Kidney epithelial cell (primary cell): ENCODE results near the gene RBM23. TPM values are rescaled to one million over a fixed set of nuclear protein-coding genes. Genes with fewer than 3 reads are reported as not detected.

Source experiments
- DNase-seq: peaks from one replicate; pipeline ENCODE4 v3.0.0-alpha.2; 2010; ENCODE audit warnings: low read depth
- H3K27me3 ChIP-seq: 2 replicates; pipeline ENCODE4 v1.6.0; 2011; ENCODE audit warnings: low read length; ENCODE audit not compliant: control insufficient read depth, insufficient read depth
- H3K36me3 ChIP-seq: 2 replicates; pipeline ENCODE4 v1.5.1; 2011; ENCODE audit warnings: low read length; ENCODE audit not compliant: control insufficient read depth, insufficient read depth
- H3K4me3 ChIP-seq: 2 replicates; pipeline ENCODE4 v1.5.1; 2011; ENCODE audit warnings: low read depth, mild to moderate bottlenecking, control low read depth, low read length
- CTCF ChIP-seq: IDR thresholded peaks from 2 replicates; pipeline ENCODE4 v1.5.1; 2011; ENCODE audit warnings: mild to moderate bottlenecking, moderate library complexity, low read length, control low read depth, inconsistent platforms; ENCODE audit not compliant: insufficient read depth, poor library complexity, severe bottlenecking
- total RNA-seq: library from RNA; depleted of rRNA; stranded (reverse); fragments of >200 nt; gene quantifications from 2 replicates; pipeline ENCODE4 v1.2.3, GENCODE V29; 2015

RBM23 gene
- total RNA-seq, 1 donor from 2014 or later = 146 TPM

GRCh38 chr14:22884076-22884737, 34.7 kb downstream of the RBM23 start:
- no peak for DNase-seq
- Histone ChIP-seq H3K36me3 (no peaks in the 10 kb centered on the region), H3K27me3 (no peaks in the 10 kb centered on the region), H3K4me3 (no peak overlapping the region)
- no peak for TF ChIP-seq CTCF

- TF ChIP-seq CTCF = no peak
- no peak within 1 kb of the TSS for H3K4me3 ChIP-seq
- DNase-seq = no peak
Measured at GRCh38 chr14:22883173-22883976, 35.6 kb downstream of the RBM23 start, which contains the start of gene REM2. TSS of gene REM2 (plus strand) at chr14:22883222. CDS start at chr14:22883288, 66 bp downstream.

GRCh38 chr14:22882529-22883172, 36.3 kb downstream of the RBM23 start:
- no peak overlapping the region for H3K4me3 ChIP-seq
- no peak for DNase-seq
- no peak for TF ChIP-seq CTCF

More at GRCh38 chr14:22883173-22883976, 35.6 kb downstream of the RBM23 start, which contains the start of gene REM2:
- peaks cover 1% of the 10 kb centered on the region for H3K36me3 ChIP-seq
- no peaks in the 10 kb centered on the region for H3K27me3 ChIP-seq

GRCh38 chr14:22882064-22882463, 36.9 kb downstream of the RBM23 start:
- Histone ChIP-seq H3K36me3 (peaks cover 1% of the 10 kb centered on the region), H3K4me3 (no peak overlapping the region), H3K27me3 (no peaks in the 10 kb centered on the region)
- TF ChIP-seq CTCF = no peak
- no peak for DNase-seq

More at GRCh38 chr14:22882529-22883172, 36.3 kb downstream of the RBM23 start:
- peaks cover 1% of the 10 kb centered on the region for H3K36me3 ChIP-seq
- no peaks in the 10 kb centered on the region for H3K27me3 ChIP-seq

- H3K27me3 ChIP-seq = no peaks in the 10 kb centered on the region
- H3K4me3 ChIP-seq = no peak overlapping the region
- TF ChIP-seq CTCF = no peak
- DNase-seq = no peak
- H3K36me3 ChIP-seq = peaks cover 9% of the 10 kb centered on the region
Measured at GRCh38 chr14:22878271-22879246, 40.4 kb downstream of the RBM23 start.
